PC-3 (cell line): ENCODE results near the gene GALNT2. TPM values are rescaled to one million over a fixed set of nuclear protein-coding genes. Genes with fewer than 3 reads are reported as not detected.
A peak's percentile ranks its signal among the peaks of the same experiment; 100 is the strongest.

Source experiments
- ATAC-seq: fragments of 200-7000 bp; cut with Tn5 transposase; 2 replicates; pipeline ENCODE4 v1.9.1; 2020; ENCODE audit warnings: mild to moderate bottlenecking, moderate library complexity
- BruUV-seq: library from RNA; stranded (reverse); fragments of 400-500 nt; replicated peaks from 2 replicates; lab custom pipeline; 2021; lab: Mats Ljungman, UMichigan
- CTCF ChIA-PET: fragments of 300-600 bp; sonication (Branson Sonifier 250); formaldehyde crosslinking; loops from one replicate; lab custom pipeline; 2022; ENCODE audit warnings: antibody characterized with exemption; lab: Charles Lee
- POLR2A ChIA-PET: fragments of 300-600 bp; sonication (Branson Sonifier 250); formaldehyde crosslinking; loops from one replicate; lab custom pipeline; 2022; ENCODE audit warnings: antibody characterized with exemption; ENCODE audit not compliant: unreplicated experiment; lab: Charles Lee
- DNase-seq: peaks from one replicate; pipeline ENCODE4 v3.0.0-alpha.2; 2015
- H2AFZ ChIP-seq: fragments of 300-600 bp; sonication (generic); 2 replicates; pipeline ENCODE4 v1.6.0; 2016; ENCODE audit warnings: antibody characterized with exemption, low read length
- H3F3A ChIP-seq: fragments of 300-600 bp; sonication (generic); one replicate; pipeline ENCODE4 v1.6.0; 2017; ENCODE audit warnings: antibody characterized with exemption, low read length, control low read depth, mild to moderate bottlenecking; ENCODE audit not compliant: unreplicated experiment
- H3K27ac ChIP-seq: fragments of 300-600 bp; sonication (generic); 2 replicates; pipeline ENCODE4 v1.5.1; 2016; ENCODE audit warnings: mild to moderate bottlenecking, low read length
- H3K27me3 ChIP-seq: fragments of 300-600 bp; sonication (generic); 2 replicates; pipeline ENCODE4 v1.6.1; 2016; ENCODE audit warnings: low read length, mixed read lengths
- H3K36me3 ChIP-seq: fragments of 300-600 bp; sonication (generic); 2 replicates; pipeline ENCODE4 v1.6.1; 2016; ENCODE audit warnings: low read depth, mixed run types, low read length, mixed read lengths
- H3K4me1 ChIP-seq: fragments of 300-600 bp; sonication (generic); 2 replicates; pipeline ENCODE4 v1.5.1; 2016; ENCODE audit warnings: low read length; ENCODE audit not compliant: insufficient read depth
- H3K4me2 ChIP-seq: fragments of 300-600 bp; sonication (generic); 2 replicates; pipeline ENCODE4 v1.6.0; 2016; ENCODE audit warnings: low read length
- H3K4me3 ChIP-seq: fragments of 300-600 bp; sonication (generic); 2 replicates; pipeline ENCODE4 v1.5.1; 2016; ENCODE audit warnings: mild to moderate bottlenecking, low read length, mixed read lengths
- H3K79me2 ChIP-seq: fragments of 300-600 bp; sonication (generic); 2 replicates; pipeline ENCODE4 v1.6.1; 2017; ENCODE audit warnings: low read length, mixed read lengths
- H3K9ac ChIP-seq: fragments of 300-600 bp; sonication (generic); 2 replicates; pipeline ENCODE4 v1.6.0; 2016; ENCODE audit warnings: mild to moderate bottlenecking, low read length
- H3K9me2 ChIP-seq: fragments of 300-600 bp; sonication (generic); replicated peaks from 2 replicates; pipeline ENCODE4 v1.6.1; 2016; ENCODE audit warnings: mixed run types, low read length, mixed read lengths
- H3K9me3 ChIP-seq: fragments of 300-600 bp; sonication (generic); 2 replicates; pipeline ENCODE4 v1.6.1; 2016; ENCODE audit warnings: low read length, mixed read lengths
- H4K20me1 ChIP-seq: fragments of 300-600 bp; sonication (generic); 2 replicates; pipeline ENCODE4 v1.6.1; 2016; ENCODE audit warnings: low read length, mixed read lengths
- EZH2 ChIP-seq: fragments of 300-600 bp; sonication (generic); IDR thresholded peaks from one replicate; pipeline ENCODE4 v1.6.1; 2017; ENCODE audit warnings: antibody characterized with exemption, mild to moderate bottlenecking, low read length; ENCODE audit not compliant: unreplicated experiment
- EZH2phosphoT487 ChIP-seq: fragments of 300-600 bp; sonication (generic); IDR thresholded peaks from 2 replicates; pipeline ENCODE4 v1.6.1; 2018; ENCODE audit warnings: mild to moderate bottlenecking, antibody characterized with exemption, low read length, borderline replicate concordance
- intact Hi-C: fragments of 100-400 bp; cut with micrococcal nuclease; formaldehyde crosslinking; loops from 2 replicates; pipeline ENCODE4 v1.9.0; 2023
- total RNA-seq: library from RNA; depleted of rRNA; stranded (reverse); fragments of >200 nt; gene quantifications from 2 replicates; pipeline ENCODE4 v1.2.3, GENCODE V29; 2014
- TF ChIP-seq, protein P1 (sequence below): fragments of 300-600 bp; sonication (generic); conservative IDR thresholded peaks from 2 replicates; pipeline ENCODE4 v1.5.1; 2017; ENCODE audit warnings: antibody characterized with exemption, low read depth, mild to moderate bottlenecking, low read length

GALNT2 gene
- total RNA-seq, 1 experiment from 2014 or later: 182 TPM

DNA sequence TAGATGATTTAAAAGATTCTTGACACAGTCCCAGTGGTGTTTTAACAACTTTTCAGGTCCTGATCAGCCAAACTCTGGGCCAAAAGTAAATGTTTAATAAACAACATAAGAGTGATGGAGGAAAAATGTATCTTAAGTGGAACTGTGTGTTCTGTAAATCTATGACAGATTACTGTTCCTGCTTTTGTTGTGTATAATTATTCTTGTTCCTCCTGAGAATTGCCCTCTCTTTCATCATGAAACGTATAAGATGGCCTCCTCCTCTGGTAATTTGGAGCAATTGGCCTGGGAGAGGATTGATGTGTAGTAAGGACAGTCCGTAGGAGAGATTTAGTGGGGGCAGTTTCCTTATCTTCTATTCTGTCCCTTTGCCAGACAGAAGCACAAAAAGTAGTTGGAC, 34.5 kb downstream of the GALNT2 start:
- Histone ChIP-seq H3K9me3 (no peaks in the 10 kb centered on the region), H3K4me1 (peaks cover 53% of the 10 kb centered on the region), H3K4me2 (no peak overlapping the region), H2AFZ (no peak overlapping the region), H3K36me3 (peaks cover 29% of the 10 kb centered on the region), H4K20me1 (no peaks in the 10 kb centered on the region), H3K4me3 (no peak overlapping the region), H3K9me2 (no peaks in the 10 kb centered on the region), H3F3A (peaks cover 22% of the 10 kb centered on the region), H3K9ac (no peak overlapping the region), H3K27ac (no peak overlapping the region), H3K27me3 (no peaks in the 10 kb centered on the region), H3K79me2 (peaks cover 82% of the 10 kb centered on the region)
- CTCF ChIA-PET: no interaction called here
- TF ChIP-seq, protein P1, sequence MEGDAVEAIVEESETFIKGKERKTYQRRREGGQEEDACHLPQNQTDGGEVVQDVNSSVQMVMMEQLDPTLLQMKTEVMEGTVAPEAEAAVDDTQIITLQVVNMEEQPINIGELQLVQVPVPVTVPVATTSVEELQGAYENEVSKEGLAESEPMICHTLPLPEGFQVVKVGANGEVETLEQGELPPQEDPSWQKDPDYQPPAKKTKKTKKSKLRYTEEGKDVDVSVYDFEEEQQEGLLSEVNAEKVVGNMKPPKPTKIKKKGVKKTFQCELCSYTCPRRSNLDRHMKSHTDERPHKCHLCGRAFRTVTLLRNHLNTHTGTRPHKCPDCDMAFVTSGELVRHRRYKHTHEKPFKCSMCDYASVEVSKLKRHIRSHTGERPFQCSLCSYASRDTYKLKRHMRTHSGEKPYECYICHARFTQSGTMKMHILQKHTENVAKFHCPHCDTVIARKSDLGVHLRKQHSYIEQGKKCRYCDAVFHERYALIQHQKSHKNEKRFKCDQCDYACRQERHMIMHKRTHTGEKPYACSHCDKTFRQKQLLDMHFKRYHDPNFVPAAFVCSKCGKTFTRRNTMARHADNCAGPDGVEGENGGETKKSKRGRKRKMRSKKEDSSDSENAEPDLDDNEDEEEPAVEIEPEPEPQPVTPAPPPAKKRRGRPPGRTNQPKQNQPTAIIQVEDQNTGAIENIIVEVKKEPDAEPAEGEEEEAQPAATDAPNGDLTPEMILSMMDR: no peak
- TF ChIP-seq EZH2phosphoT487 (no peak), EZH2 (no peak)
- BruUV-seq: no TSS peak
- POLR2A ChIA-PET: no interaction called here
- ATAC-seq: no peak
- intact Hi-C loops: loop anchor here (10.0 kb wide), 1 partner anchor 203 kb away; no protein-coding TSS in a partner anchor
- DNase-seq: no peak

DNA sequence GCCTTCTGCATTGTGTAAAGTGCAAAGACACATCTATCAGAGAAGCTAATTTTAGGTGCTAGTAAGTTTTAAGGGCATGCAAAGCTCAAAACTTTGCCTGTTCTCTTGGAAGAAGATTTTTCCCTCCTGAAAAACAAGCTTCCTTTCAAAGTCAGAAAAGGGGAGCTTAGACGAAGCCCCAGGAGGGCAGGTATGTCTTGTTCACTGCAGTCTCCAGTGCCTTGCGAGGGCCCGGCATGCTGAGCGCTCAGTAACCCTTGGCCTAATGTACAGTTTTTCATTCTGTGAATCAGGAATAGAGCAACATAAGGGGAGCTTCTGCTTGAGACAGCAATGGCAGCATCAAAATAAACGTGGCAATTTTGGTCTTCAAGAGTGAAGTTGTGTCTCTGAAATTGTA, 35.0 kb downstream of the GALNT2 start:
- no peak overlapping the region for H3K27ac ChIP-seq
- H2AFZ ChIP-seq: no peak overlapping the region
- H3K79me2 ChIP-seq: peaks cover 82% of the 10 kb centered on the region
- CTCF ChIA-PET: no interaction called here
- peaks cover 25% of the 10 kb centered on the region for H3K36me3 ChIP-seq
- TF ChIP-seq, protein P1: no peak
- TF ChIP-seq EZH2phosphoT487: no peak
- TF ChIP-seq EZH2: no peak
- H3K4me1 ChIP-seq: peaks cover 56% of the 10 kb centered on the region
- POLR2A ChIA-PET: no interaction called here
- H4K20me1 ChIP-seq: no peaks in the 10 kb centered on the region
- intact Hi-C loops: loop anchor here (10.0 kb wide), 1 partner anchor 203 kb away; no protein-coding TSS in a partner anchor
- ATAC-seq (no peak), DNase-seq (no peak)
- no peak overlapping the region for H3K4me3 ChIP-seq
- peaks cover 24% of the 10 kb centered on the region for H3F3A ChIP-seq
- no TSS peak for BruUV-seq
- H3K27me3 ChIP-seq: no peaks in the 10 kb centered on the region
- H3K9me3 ChIP-seq: no peaks in the 10 kb centered on the region
- H3K4me2 ChIP-seq: no peak overlapping the region; the same call in 1 of the 2 replicates
- no peak overlapping the region for H3K9ac ChIP-seq
- no peaks in the 10 kb centered on the region for H3K9me2 ChIP-seq

DNA sequence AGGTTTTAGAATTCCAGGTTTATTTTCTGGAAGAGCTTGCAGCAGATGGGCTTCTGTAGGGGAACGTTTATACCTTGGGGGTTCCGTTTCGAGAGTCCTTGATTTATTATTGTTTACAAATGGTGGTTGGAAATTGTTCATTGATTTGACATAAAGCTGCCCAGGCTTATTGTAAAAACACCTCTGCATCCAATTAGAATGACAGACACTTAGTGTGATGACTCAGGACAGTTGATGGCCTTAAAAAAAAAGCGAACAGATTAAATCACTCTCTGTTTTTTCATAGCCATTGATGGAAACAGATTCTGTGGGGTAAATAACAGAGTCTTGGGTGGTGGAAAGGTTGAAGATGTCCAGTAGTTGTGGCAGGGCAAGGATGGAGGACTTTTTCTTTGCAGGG, 35.4 kb downstream of the GALNT2 start:
- BruUV-seq: no TSS peak
- H3K79me2 ChIP-seq: peaks cover 82% of the 10 kb centered on the region
- peaks cover 21% of the 10 kb centered on the region; the same call in 1 of the 2 replicates for H3K36me3 ChIP-seq
- H2AFZ ChIP-seq: no peak overlapping the region
- H3K27me3 ChIP-seq: no peaks in the 10 kb centered on the region
- H3K4me2 ChIP-seq: peak overlapping the region; percentile 79; the same call in 1 of the 2 replicates
- H3K9me3 ChIP-seq: no peaks in the 10 kb centered on the region
- POLR2A ChIA-PET: no interaction called here
- DNase-seq (no peak), ATAC-seq (no peak)
- no peaks in the 10 kb centered on the region for H4K20me1 ChIP-seq
- H3K9me2 ChIP-seq: no peaks in the 10 kb centered on the region
- H3F3A ChIP-seq: peaks cover 24% of the 10 kb centered on the region
- no peak for TF ChIP-seq EZH2phosphoT487
- no peak for TF ChIP-seq EZH2
- TF ChIP-seq, protein P1: no peak
- H3K9ac ChIP-seq: no peak overlapping the region
- CTCF ChIA-PET: no interaction called here
- no peak overlapping the region for H3K4me3 ChIP-seq
- H3K27ac ChIP-seq: peak overlapping the region; percentile 95; the same call in 1 of the 2 replicates
- intact Hi-C loops: loop anchor here (10.0 kb wide), 1 partner anchor 202 kb away; no protein-coding TSS in a partner anchor
- peaks cover 61% of the 10 kb centered on the region for H3K4me1 ChIP-seq
